Measurements from ENCODE around the gene CNTNAP2.

CNTNAP2 gene

GRCh38 chr7:148218603-148219002 is 2102.0 kb downstream of the CNTNAP2 start:
- DNase-seq (ENCODE audit: low spot score) = no peak
- no peak for TF ChIP-seq CTCF (IDR thresholded peaks at IDR 0.05; ENCODE audit: extremely low read depth, missing control alignments)

- TF ChIP-seq CTCF (IDR thresholded peaks at IDR 0.05; ENCODE audit: extremely low read depth, missing control alignments) = no peak
- no peak for DNase-seq (ENCODE audit: low spot score)
Observed at GRCh38 chr7:148222721-148223120, 2106.1 kb downstream of the CNTNAP2 start.

GRCh38 chr7:148223160-148223559 is 2106.6 kb downstream of the CNTNAP2 start:
- TF ChIP-seq CTCF (IDR thresholded peaks at IDR 0.05; ENCODE audit: extremely low read depth, missing control alignments) = no peak
- no peak for DNase-seq (ENCODE audit: low spot score)

GRCh38 chr7:148223738-148224137 is 2107.1 kb downstream of the CNTNAP2 start:
- TF ChIP-seq CTCF (IDR thresholded peaks at IDR 0.05; ENCODE audit: extremely low read depth, missing control alignments) = no peak
- no peak for DNase-seq (ENCODE audit: low spot score)

GRCh38 chr7:148230296-148230695 is 2113.7 kb downstream of the CNTNAP2 start:
- DNase-seq (ENCODE audit: low spot score) = no peak

GRCh38 chr7:148230883-148231282 is 2114.3 kb downstream of the CNTNAP2 start:
- no peak for DNase-seq (ENCODE audit: low spot score)
- no peak for TF ChIP-seq CTCF (IDR thresholded peaks at IDR 0.05; ENCODE audit: extremely low read depth, missing control alignments)

More at GRCh38 chr7:148230296-148230695, 2113.7 kb downstream of the CNTNAP2 start:
- no peak for TF ChIP-seq CTCF (IDR thresholded peaks at IDR 0.05; ENCODE audit: extremely low read depth, missing control alignments)

GRCh38 chr7:148232784-148233183 is 2116.2 kb downstream of the CNTNAP2 start:
- no peak for TF ChIP-seq CTCF (IDR thresholded peaks at IDR 0.05; ENCODE audit: extremely low read depth, missing control alignments)
- no peak for DNase-seq (ENCODE audit: low spot score)
